Keratinocyte (primary cell): Measurements from ENCODE around the gene NOA1. TPM values are rescaled to one million over a fixed set of nuclear protein-coding genes. Genes with fewer than 3 reads are reported as not detected.

ENCODE experiments used
- DNase-seq: peaks from one replicate; pipeline ENCODE4 v3.0.0-alpha.2; 2011; ENCODE audit warnings: low read depth, missing footprints, low spot score
- FAIRE-seq: peaks from 2 replicates; lab custom pipeline; 2011; peaks lifted over from hg19 to GRCh38; lab: Jason Lieb, UNC
- H2AFZ ChIP-seq: 2 replicates; pipeline ENCODE4 v1.6.0; 2012; ENCODE audit warnings: low read length, control low read depth, inconsistent platforms; ENCODE audit not compliant: control insufficient read depth
- H3K27ac ChIP-seq: 2 replicates; pipeline ENCODE4 v1.5.1; 2011; ENCODE audit warnings: low read length; ENCODE audit not compliant: control insufficient read depth, insufficient read depth
- H3K27me3 ChIP-seq: 3 replicates; pipeline ENCODE4 v1.6.0; 2011; ENCODE audit warnings: low read length; ENCODE audit not compliant: control insufficient read depth, insufficient read depth; ENCODE audit errors: extremely low read depth
- H3K36me3 ChIP-seq, 2 experiments: 2 replicates in 1 of 2; 3 replicates in 1 of 2; pipeline ENCODE4 v1.5.1; 2011; ENCODE audit warnings: low read length in 2 of 2, mild to moderate bottlenecking in 1 of 2; ENCODE audit not compliant: control insufficient read depth in 2 of 2, insufficient read depth in 2 of 2; ENCODE audit errors: extremely low read depth in 1 of 2
- H3K4me1 ChIP-seq: 3 replicates; pipeline ENCODE4 v1.5.1; 2011; ENCODE audit warnings: low read length; ENCODE audit not compliant: control insufficient read depth, insufficient read depth; ENCODE audit errors: extremely low read depth
- H3K4me2 ChIP-seq: 3 replicates; pipeline ENCODE4 v1.6.0; 2011; ENCODE audit warnings: low read depth, low read length; ENCODE audit not compliant: control insufficient read depth, insufficient read depth; ENCODE audit errors: extremely low read depth
- H3K4me3 ChIP-seq, 3 experiments: fragments of 200-600 bp in 1 of 3; sonication (generic) in 1 of 3; 2 replicates in 2 of 3; 3 replicates in 1 of 3; pipeline ENCODE4 v1.5.1; 2011 to 2016; ENCODE audit warnings: low read length in 3 of 3, mild to moderate bottlenecking in 3 of 3, control low read depth in 2 of 3, inconsistent platforms in 1 of 3, low read depth in 1 of 3, mixed read lengths in 1 of 3, mixed run types in 1 of 3, moderate library complexity in 1 of 3; ENCODE audit not compliant: control insufficient read depth in 2 of 3, insufficient read depth in 2 of 3; ENCODE audit errors: extremely low read depth in 1 of 3
- H3K79me2 ChIP-seq: 2 replicates; pipeline ENCODE4 v1.6.0; 2012; ENCODE audit warnings: low read length; ENCODE audit not compliant: control insufficient read depth, insufficient read depth
- H3K9ac ChIP-seq: 3 replicates; pipeline ENCODE4 v1.6.0; 2011; ENCODE audit warnings: low read length; ENCODE audit not compliant: control insufficient read depth, insufficient read depth; ENCODE audit errors: extremely low read depth
- H3K9me1 ChIP-seq: 3 replicates; pipeline ENCODE4 v1.6.0; 2011; ENCODE audit warnings: low read length; ENCODE audit not compliant: control insufficient read depth, insufficient read depth; ENCODE audit errors: extremely low read depth
- H3K9me3 ChIP-seq: 2 replicates; pipeline ENCODE4 v1.5.1; 2012; ENCODE audit warnings: low read depth, low read length; ENCODE audit not compliant: control insufficient read depth
- H4K20me1 ChIP-seq: 3 replicates; pipeline ENCODE4 v1.6.0; 2011; ENCODE audit warnings: low read length; ENCODE audit not compliant: control insufficient read depth, insufficient read depth; ENCODE audit errors: extremely low read depth
- EZH2 ChIP-seq: IDR thresholded peaks from one replicate; pipeline ENCODE4 v1.6.1; 2012; ENCODE audit warnings: inconsistent platforms, mild to moderate bottlenecking, low read length, moderate library complexity
- dilution Hi-C: fragments of 300-500 bp; cut with MboI; formaldehyde crosslinking; loops from one replicate; pipeline ENCODE4 v1.7.0; 2020; ENCODE audit warnings: low sequenced_read_pairs; ENCODE audit not compliant: extremely low pct_ligation_motif_present
- polyA plus RNA-seq, 5 experiments: library from polyadenylated mRNA; depleted of rRNA in 3 of 5; stranded (reverse) in 3 of 5; stranded (forward) in 1 of 5; unstranded in 1 of 5; fragments of >200 nt; gene quantifications; 1 replicate in 1 of 5; 2 replicates in 3 of 5; 3 replicates in 1 of 5; pipeline versions ENCODE4 v1.2.1 to v1.2.3, GENCODE V29; 2011 to 2012; ENCODE audit warnings: missing spikeins in 2 of 5, low read depth in 1 of 5, low replicate concordance in 1 of 5
- TF ChIP-seq, protein P1 (sequence below), 3 experiments: IDR thresholded peaks in 1 of 3; conservative IDR thresholded peaks in 1 of 3; optimal IDR thresholded peaks in 1 of 3; 2 replicates in 2 of 3; 3 replicates in 1 of 3; pipeline versions ENCODE3 to v1.5.1; 2011; ENCODE audit warnings: low read length in 3 of 3, mild to moderate bottlenecking in 3 of 3, moderate library complexity in 2 of 3, control low read depth in 1 of 3, inconsistent platforms in 1 of 3; ENCODE audit not compliant: insufficient read depth in 2 of 3; ENCODE audit errors: extremely low read depth in 1 of 3

Gene NOA1
- polyA plus RNA-seq, 1 donor (not counting 4 experiments of a cell fraction or from before 2014, with no cell fraction given) = 15.5 TPM

DNA sequence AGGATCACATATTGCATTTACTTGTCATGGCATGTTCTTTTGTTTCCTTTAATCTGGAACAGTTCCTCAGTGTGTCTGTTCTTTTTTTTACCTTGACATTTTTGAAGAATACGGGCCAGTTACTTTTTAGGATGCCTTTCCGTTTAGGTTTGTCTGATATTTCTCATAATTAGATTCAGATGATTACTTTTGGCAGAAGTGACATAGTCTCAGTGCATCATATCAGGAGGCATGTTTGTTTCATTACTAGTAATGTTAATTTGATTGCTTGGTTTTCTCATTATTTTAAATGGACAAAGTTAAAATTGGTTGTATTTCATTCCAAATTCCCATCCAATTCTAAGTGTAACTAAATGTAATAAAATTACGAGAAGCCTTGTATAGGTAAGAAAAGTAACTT lies 9.5 kb upstream of the NOA1 start:
- Histone ChIP-seq H3K79me2 (peaks cover 89% of the 10 kb centered on the region), H3K9me3 (no peaks in the 10 kb centered on the region), H3K9ac (no peak overlapping the region), H3K9me1 (no peaks in the 10 kb centered on the region), H3K4me1 (peaks cover 8% of the 10 kb centered on the region), H2AFZ (no peak overlapping the region), H3K36me3 (peaks cover 17 to 19% of the 10 kb centered on the region in 2 experiments), H3K4me2 (no peak overlapping the region), H3K4me3 (no peak overlapping the region), H3K27ac (no peak overlapping the region), H4K20me1 (peaks cover 4% of the 10 kb centered on the region), H3K27me3 (no peaks in the 10 kb centered on the region)
- dilution Hi-C loops = no loop called here
- no peak for FAIRE-seq
- no peak for DNase-seq
- TF ChIP-seq, protein P1, sequence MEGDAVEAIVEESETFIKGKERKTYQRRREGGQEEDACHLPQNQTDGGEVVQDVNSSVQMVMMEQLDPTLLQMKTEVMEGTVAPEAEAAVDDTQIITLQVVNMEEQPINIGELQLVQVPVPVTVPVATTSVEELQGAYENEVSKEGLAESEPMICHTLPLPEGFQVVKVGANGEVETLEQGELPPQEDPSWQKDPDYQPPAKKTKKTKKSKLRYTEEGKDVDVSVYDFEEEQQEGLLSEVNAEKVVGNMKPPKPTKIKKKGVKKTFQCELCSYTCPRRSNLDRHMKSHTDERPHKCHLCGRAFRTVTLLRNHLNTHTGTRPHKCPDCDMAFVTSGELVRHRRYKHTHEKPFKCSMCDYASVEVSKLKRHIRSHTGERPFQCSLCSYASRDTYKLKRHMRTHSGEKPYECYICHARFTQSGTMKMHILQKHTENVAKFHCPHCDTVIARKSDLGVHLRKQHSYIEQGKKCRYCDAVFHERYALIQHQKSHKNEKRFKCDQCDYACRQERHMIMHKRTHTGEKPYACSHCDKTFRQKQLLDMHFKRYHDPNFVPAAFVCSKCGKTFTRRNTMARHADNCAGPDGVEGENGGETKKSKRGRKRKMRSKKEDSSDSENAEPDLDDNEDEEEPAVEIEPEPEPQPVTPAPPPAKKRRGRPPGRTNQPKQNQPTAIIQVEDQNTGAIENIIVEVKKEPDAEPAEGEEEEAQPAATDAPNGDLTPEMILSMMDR (optimal IDR thresholded peaks at IDR 0.05 in 1 of 3, IDR thresholded peaks at IDR 0.05 in 1 of 3, conservative IDR thresholded peaks at IDR 0.05 in 1 of 3; ENCODE audit: extremely low read depth in 1 of 3, insufficient read depth in 2 of 3, low read length in 3 of 3) = no peak
- TF ChIP-seq EZH2 = no peak

DNA sequence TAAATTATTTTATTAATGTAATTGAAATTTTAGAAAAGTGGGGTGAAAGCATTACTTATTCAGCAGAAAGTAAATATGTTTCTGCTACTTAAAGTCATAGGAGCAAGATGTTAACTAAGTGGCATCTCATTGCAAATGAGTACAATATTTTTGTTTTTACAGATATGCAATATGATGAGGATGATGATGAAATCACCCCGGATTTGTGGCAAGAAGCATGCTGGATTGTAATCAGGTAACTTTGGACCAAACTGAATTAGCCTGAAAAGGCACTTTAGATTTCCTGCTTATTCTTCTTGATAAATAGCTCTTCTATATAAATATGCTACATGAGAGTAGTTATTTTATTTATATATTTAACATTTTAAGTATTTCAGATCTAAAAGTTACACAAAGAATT lies 8.8 kb upstream of the NOA1 start:
- no peaks in the 10 kb centered on the region for H3K9me3 ChIP-seq
- no peak overlapping the region for H3K9ac ChIP-seq
- no peak overlapping the region for H3K4me3 ChIP-seq
- FAIRE-seq (no peak), DNase-seq (no peak)
- H3K79me2 ChIP-seq = peaks cover 91% of the 10 kb centered on the region
- no peak overlapping the region for H2AFZ ChIP-seq
- no peak overlapping the region for H3K4me2 ChIP-seq
- no peaks in the 10 kb centered on the region for H3K27me3 ChIP-seq
- H3K36me3 ChIP-seq = peaks cover 16 to 17% of the 10 kb centered on the region in 2 experiments
- no peak overlapping the region for H3K27ac ChIP-seq
- dilution Hi-C loops = no loop called here
- peaks cover 15% of the 10 kb centered on the region for H3K4me1 ChIP-seq
- no peaks in the 10 kb centered on the region for H3K9me1 ChIP-seq
- peaks cover 7% of the 10 kb centered on the region for H4K20me1 ChIP-seq
- TF ChIP-seq, protein P1 (optimal IDR thresholded peaks at IDR 0.05 in 1 of 3, IDR thresholded peaks at IDR 0.05 in 1 of 3, conservative IDR thresholded peaks at IDR 0.05 in 1 of 3; ENCODE audit: extremely low read depth in 1 of 3, insufficient read depth in 2 of 3, low read length in 3 of 3) = no peak
- TF ChIP-seq EZH2 = no peak
